ENCODE measurements around the gene CARNS1.

DNA sequence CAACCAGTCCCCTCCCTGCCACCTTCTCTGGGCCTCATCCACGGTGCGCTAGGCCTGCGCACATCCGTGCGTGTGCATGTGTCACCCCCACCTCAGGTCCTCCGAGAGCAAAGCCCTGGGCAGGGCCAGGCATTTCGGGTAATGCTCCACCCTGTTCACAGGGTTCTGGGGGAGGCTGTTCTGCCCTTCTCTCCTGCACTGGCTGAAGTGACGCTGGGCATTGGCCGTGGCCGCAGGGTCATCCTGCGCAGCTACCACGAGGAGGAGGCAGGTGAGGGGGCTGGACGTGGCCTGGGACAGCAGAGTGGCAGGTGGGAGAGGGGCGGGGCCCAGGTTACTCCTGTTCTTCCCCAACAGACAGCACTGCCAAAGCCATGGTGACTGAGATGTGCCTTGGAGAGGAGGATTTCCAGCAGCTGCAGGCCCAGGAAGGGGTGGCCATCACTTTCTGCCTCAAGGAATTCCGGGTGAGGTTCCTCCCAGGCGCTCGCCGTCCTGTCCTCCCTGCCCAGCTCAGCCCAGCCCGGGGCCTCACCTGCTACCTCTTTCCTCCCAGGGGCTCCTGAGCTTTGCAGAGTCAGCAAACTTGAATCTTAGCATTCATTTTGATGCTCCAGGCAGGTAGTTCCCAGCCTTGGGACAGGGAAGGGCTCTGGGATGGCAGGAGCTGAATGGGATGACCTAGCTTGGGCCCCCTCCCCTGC, 19.8 kb upstream of the CARNS1 start:
- TF ChIP-seq TAF1 (IDR thresholded peaks at IDR 0.05; ENCODE audit: borderline replicate concordance, low read depth, low read length): no peak
- TF ChIP-seq SPI1 (IDR thresholded peaks at IDR 0.05; ENCODE audit: borderline replicate concordance, insufficient read depth, low read depth, low read length): no peak
- TF ChIP-seq RAD21 (IDR thresholded peaks at IDR 0.05; ENCODE audit: insufficient read depth, low read depth, low read length): no peak
- TF ChIP-seq FOXM1 (IDR thresholded peaks at IDR 0.05; ENCODE audit: low read depth, low read length): no peak
- TF ChIP-seq EP300 (IDR thresholded peaks at IDR 0.05; ENCODE audit: borderline replicate concordance in 1 of 2, control insufficient read depth in 1 of 2, low read depth in 2 of 2, low read length in 2 of 2): no peak
- no peak for TF ChIP-seq SUZ12 (IDR thresholded peaks at IDR 0.05; ENCODE audit: unreplicated experiment)
- TF ChIP-seq, protein P1, sequence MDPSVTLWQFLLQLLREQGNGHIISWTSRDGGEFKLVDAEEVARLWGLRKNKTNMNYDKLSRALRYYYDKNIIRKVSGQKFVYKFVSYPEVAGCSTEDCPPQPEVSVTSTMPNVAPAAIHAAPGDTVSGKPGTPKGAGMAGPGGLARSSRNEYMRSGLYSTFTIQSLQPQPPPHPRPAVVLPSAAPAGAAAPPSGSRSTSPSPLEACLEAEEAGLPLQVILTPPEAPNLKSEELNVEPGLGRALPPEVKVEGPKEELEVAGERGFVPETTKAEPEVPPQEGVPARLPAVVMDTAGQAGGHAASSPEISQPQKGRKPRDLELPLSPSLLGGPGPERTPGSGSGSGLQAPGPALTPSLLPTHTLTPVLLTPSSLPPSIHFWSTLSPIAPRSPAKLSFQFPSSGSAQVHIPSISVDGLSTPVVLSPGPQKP (IDR thresholded peaks at IDR 0.05; ENCODE audit: low read depth, low read length): no peak
